Measurements from ENCODE around the gene LRP5. TPM values are rescaled to one million over a fixed set of nuclear protein-coding genes. Genes with fewer than 3 reads are reported as not detected.

LRP5 gene
- total RNA-seq, 4 donors from 2014 or later = 22.3 to 43.2 (median 33.8) TPM

DNA sequence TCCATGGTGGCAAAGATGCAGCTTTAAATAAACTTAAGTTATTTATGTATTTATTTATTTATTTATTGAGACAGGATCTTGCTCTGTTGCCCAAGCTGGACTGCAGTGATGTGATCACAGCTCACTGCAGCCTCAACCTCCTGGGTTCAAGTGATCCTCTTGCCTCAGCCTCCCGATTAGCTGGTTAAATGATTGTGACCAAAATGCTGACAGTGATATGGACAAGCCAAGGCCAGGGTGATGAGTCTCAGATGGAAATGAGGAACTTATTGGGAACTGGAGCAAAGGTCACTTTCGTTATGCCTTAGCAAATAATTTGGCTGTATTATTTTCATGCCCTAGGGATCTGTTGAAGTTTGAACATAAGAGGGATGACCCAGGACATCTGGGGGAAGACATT lies 9.3 kb upstream of the LRP5 start:
- WGBS, 2 donors = 68 to 87% methylated on average over 2 of the region's 2 CpGs
- Histone ChIP-seq H3K9me3 (peaks cover 0 to 7% (median 0%) of the 10 kb centered on the region in 4 donors), H3K4me1 (peaks cover 0 to 8% (median 0%) of the 10 kb centered on the region in 4 donors), H3K27ac (peak overlapping the region in 1 of 4 donors; percentile 11), H3K36me3 (no peaks in the 10 kb centered on the region), H3K27me3 (no peaks in the 10 kb centered on the region), H3K4me3 (no peak overlapping the region)
- TF ChIP-seq EP300 (IDR thresholded peaks at IDR 0.05) (no peak), POLR2A (IDR thresholded peaks at IDR 0.05) (no peak)
- TF ChIP-seq, protein P1, sequence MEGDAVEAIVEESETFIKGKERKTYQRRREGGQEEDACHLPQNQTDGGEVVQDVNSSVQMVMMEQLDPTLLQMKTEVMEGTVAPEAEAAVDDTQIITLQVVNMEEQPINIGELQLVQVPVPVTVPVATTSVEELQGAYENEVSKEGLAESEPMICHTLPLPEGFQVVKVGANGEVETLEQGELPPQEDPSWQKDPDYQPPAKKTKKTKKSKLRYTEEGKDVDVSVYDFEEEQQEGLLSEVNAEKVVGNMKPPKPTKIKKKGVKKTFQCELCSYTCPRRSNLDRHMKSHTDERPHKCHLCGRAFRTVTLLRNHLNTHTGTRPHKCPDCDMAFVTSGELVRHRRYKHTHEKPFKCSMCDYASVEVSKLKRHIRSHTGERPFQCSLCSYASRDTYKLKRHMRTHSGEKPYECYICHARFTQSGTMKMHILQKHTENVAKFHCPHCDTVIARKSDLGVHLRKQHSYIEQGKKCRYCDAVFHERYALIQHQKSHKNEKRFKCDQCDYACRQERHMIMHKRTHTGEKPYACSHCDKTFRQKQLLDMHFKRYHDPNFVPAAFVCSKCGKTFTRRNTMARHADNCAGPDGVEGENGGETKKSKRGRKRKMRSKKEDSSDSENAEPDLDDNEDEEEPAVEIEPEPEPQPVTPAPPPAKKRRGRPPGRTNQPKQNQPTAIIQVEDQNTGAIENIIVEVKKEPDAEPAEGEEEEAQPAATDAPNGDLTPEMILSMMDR (IDR thresholded peaks at IDR 0.05) = no peak
- no peak for DNase-seq (ENCODE audit: low spot score in 2 of 2)

DNA sequence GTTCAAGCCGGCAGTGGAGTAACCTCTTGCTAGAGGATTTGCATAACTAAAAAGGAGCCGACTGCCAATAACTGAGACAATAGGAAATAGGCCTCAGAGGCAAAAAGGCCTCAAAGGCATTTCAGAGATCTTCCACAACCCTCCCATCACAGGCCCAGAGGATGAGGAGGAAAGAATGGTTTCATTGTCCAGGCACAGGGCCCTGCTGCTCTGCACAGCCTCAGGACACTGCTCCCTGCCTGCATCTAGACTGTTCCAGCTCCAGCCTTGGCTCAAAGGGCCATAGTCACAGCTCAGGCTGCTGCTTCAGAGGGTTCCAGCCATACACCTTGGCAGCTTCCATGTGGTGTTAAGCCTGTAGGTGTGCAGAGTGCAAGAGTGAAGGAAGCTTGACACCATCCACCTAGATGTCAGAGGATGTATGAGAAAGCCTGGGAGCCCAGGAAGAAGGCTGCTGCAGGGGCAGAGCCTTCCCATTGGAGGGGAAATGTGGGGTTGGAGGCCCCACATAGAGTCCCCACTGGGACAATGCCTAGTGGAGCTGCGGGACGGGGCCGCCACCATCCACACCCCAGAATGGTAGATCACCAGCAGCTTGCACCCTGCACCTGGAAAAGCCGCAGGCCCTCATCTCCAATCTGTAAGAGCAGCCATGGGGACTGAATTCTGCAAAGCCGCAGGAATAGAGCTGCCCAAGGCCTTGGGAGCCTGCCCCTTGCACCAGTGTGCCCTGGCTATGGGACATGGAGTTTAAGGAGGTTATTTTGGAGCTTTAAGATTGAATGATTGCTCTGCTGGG lies 8.2 kb upstream of the LRP5 start:
- no peak for DNase-seq (ENCODE audit: low spot score in 2 of 2)

DNA sequence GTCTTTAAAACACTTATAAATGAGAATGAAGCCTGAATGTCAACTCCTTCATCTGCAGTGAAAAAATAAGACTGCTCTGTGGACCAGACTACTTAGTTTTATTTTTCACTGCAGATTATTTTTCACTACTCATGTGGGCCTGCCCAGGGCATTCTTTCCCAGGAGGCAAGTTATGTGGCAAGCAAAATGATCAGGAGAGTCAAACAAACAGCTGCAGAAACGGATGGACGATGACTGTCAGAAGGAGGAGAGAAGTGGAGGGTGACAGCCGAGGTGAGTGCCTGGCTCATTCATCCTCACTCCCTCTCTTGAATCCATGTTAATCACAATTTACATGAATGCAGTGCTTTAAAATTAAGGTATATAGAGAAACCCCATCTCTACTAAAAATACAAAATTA lies 5.8 kb upstream of the LRP5 start:
- 78 to 79% methylated on average over 3 of the region's 3 CpGs for WGBS, 2 donors
- Histone ChIP-seq H3K4me1 (peaks cover 0 to 4% (median 0%) of the 10 kb centered on the region in 4 donors), H3K36me3 (no peaks in the 10 kb centered on the region), H3K9me3 (peaks cover 0 to 7% (median 0%) of the 10 kb centered on the region in 4 donors), H3K27me3 (no peaks in the 10 kb centered on the region), H3K27ac (no peak overlapping the region), H3K4me3 (no peak overlapping the region)
- TF ChIP-seq, protein P1 (IDR thresholded peaks at IDR 0.05) = no peak
- TF ChIP-seq POLR2A (IDR thresholded peaks at IDR 0.05) (no peak), EP300 (IDR thresholded peaks at IDR 0.05) (no peak)
- no peak for DNase-seq (ENCODE audit: low spot score in 2 of 2)

More for the DNA sequence above, 8.2 kb upstream of the LRP5 start:
- TF ChIP-seq, protein P1 (IDR thresholded peaks at IDR 0.05) = no peak
- TF ChIP-seq POLR2A (IDR thresholded peaks at IDR 0.05) (no peak), EP300 (IDR thresholded peaks at IDR 0.05) (no peak)
- WGBS, 2 donors = 83 to 85% methylated on average over 7 of the region's 7 CpGs
- Histone ChIP-seq H3K9me3 (peaks cover 0 to 7% (median 0%) of the 10 kb centered on the region in 4 donors), H3K27ac (no peak overlapping the region), H3K4me3 (no peak overlapping the region), H3K27me3 (no peaks in the 10 kb centered on the region), H3K4me1 (peaks cover 0 to 4% (median 0%) of the 10 kb centered on the region in 4 donors), H3K36me3 (no peaks in the 10 kb centered on the region)

DNA sequence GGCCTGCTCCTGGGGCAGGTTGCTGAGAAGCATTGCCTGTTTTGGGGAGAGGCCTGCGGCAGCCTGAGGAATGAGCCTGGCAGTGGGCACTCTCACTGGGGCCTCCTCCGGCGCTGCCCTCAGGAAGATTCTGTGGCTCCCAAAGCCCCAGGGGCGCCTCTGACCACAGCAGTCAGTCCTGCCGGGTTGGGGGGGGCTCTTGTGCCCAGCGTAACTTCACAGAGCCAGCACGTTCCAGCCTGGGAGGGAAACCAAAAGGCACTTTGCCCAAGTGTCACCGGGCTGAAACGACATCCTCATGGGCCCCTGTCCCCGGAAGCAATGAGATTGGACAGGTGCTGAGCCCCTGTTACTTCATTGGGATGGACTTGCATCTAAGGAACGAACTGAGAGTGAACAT lies 4.3 kb upstream of the LRP5 start:
- H3K36me3 ChIP-seq = no peaks in the 10 kb centered on the region
- DNase-seq (ENCODE audit: low spot score in 2 of 2) = no peak
- no peak overlapping the region for H3K4me3 ChIP-seq
- no peaks in the 10 kb centered on the region for H3K27me3 ChIP-seq
- peaks cover 0 to 3% (median under 1%) of the 10 kb centered on the region in 4 donors for H3K4me1 ChIP-seq
- no peak overlapping the region for H3K27ac ChIP-seq
- 63 to 92% methylated on average over 9 to 10 of the region's 11 CpGs for WGBS, 2 donors
- TF ChIP-seq POLR2A (IDR thresholded peaks at IDR 0.05) (no peak), EP300 (IDR thresholded peaks at IDR 0.05) (no peak)
- TF ChIP-seq, protein P1 (IDR thresholded peaks at IDR 0.05) = no peak
- peaks cover 0 to 7% (median 0%) of the 10 kb centered on the region in 4 donors for H3K9me3 ChIP-seq

DNA sequence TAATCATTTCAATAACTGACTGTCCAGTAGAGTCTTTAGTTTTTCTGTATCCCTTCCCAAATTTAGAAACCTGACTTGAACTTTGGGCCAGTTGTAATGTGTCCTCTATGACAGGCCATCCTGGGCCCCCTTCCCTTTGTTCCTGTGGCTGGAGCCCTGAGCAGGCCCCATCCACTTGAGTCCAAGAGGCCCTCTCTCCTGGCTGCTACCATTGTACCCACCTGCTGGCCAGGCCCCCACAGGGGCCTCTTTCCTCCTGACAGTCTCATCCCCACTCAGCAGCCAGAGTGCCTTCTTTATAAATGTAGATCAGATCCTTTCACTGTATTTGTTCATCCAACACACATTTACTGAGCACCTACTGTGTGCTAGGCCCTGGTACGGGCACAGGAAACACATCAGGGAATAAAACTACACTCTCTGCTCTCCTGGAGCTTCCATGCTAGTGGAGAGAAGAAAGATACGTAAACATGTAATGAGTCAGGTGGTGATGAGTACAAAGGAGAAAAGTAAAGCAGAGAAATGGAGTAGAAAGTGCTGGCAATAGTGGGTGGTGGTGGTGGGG lies 2.7 kb upstream of the LRP5 start:
- TF ChIP-seq, protein P1 (IDR thresholded peaks at IDR 0.05) = no peak
- H3K27me3 ChIP-seq = no peaks in the 10 kb centered on the region
- no peak for DNase-seq (ENCODE audit: low spot score in 2 of 2)
- peaks cover 0 to 18% (median 13%) of the 10 kb centered on the region in 4 donors for H3K4me1 ChIP-seq
- H3K4me3 ChIP-seq = no peak overlapping the region
- H3K36me3 ChIP-seq = no peaks in the 10 kb centered on the region
- WGBS, 2 donors = 97 to 98% methylated on average over 2 of the region's 2 CpGs
- H3K27ac ChIP-seq = no peak overlapping the region
- no peaks in the 10 kb centered on the region for H3K9me3 ChIP-seq
